GM21423 (cell line): ENCODE results near the gene PPP1R7.

Experiments
- ATAC-seq: cut with Tn5 transposase; IDR thresholded peaks from one replicate; pipeline ENCODE4 v1.9.1; 2021; ENCODE audit warnings: mild to moderate bottlenecking, moderate library complexity; ENCODE audit not compliant: unreplicated experiment

PPP1R7 gene

GRCh38 chr2:241118737-241119505, 31.3 kb upstream of the PPP1R7 start:
- no peak for ATAC-seq

- ATAC-seq, result no peak
Observed at GRCh38 chr2:241120440-241120839, 29.8 kb upstream of the PPP1R7 start.

GRCh38 chr2:241121008-241121407, 29.3 kb upstream of the PPP1R7 start:
- no peak for ATAC-seq

- ATAC-seq, result no peak
Observed at GRCh38 chr2:241122376-241123002, 27.8 kb upstream of the PPP1R7 start.

- ATAC-seq, result no peak
Observed at GRCh38 chr2:241123816-241124536, 26.3 kb upstream of the PPP1R7 start.

- no peak for ATAC-seq
Observed at GRCh38 chr2:241125626-241126025, 24.6 kb upstream of the PPP1R7 start.

- ATAC-seq, result no peak
Observed at GRCh38 chr2:241126201-241126611, 24.1 kb upstream of the PPP1R7 start.

GRCh38 chr2:241126771-241127202, 23.5 kb upstream of the PPP1R7 start:
- no peak for ATAC-seq

GRCh38 chr2:241128266-241128665, 22.0 kb upstream of the PPP1R7 start:
- ATAC-seq, result no peak

- no peak for ATAC-seq
Observed at GRCh38 chr2:241129086-241129871, 21.0 kb upstream of the PPP1R7 start.

GRCh38 chr2:241130316-241130715, 20.0 kb upstream of the PPP1R7 start:
- ATAC-seq, result no peak

- ATAC-seq, result no peak
Observed at GRCh38 chr2:241131531-241131930, 18.7 kb upstream of the PPP1R7 start.

- no peak for ATAC-seq
Observed at GRCh38 chr2:241132538-241133435, 17.5 kb upstream of the PPP1R7 start.

- no peak for ATAC-seq
Observed at GRCh38 chr2:241133436-241133820, 16.8 kb upstream of the PPP1R7 start.

GRCh38 chr2:241134711-241135110, 15.6 kb upstream of the PPP1R7 start:
- no peak for ATAC-seq

- no peak for ATAC-seq
Observed at GRCh38 chr2:241135737-241136136, 14.5 kb upstream of the PPP1R7 start.

GRCh38 chr2:241136191-241136590, 14.1 kb upstream of the PPP1R7 start:
- ATAC-seq, result no peak

- no peak for ATAC-seq
Observed at GRCh38 chr2:241136661-241137260, 13.5 kb upstream of the PPP1R7 start.

GRCh38 chr2:241137276-241138190, 12.7 kb upstream of the PPP1R7 start:
- no peak for ATAC-seq
